Stimulated activated CD4-positive, alpha-beta T cell treated with anti-CD3 and anti-CD28 coated beads, Interleukin-1b, Interleukin-23, amount 100 ng/mL, for 1 hour (primary cell): ENCODE results near the gene ARID5A.

Experiments
- DNase-seq, 2 donors: peaks; one replicate each; pipeline ENCODE4 v3.0.0-alpha.2; 2020; ENCODE audit warnings: low read depth in 2 of 2

ARID5A gene

DNA sequence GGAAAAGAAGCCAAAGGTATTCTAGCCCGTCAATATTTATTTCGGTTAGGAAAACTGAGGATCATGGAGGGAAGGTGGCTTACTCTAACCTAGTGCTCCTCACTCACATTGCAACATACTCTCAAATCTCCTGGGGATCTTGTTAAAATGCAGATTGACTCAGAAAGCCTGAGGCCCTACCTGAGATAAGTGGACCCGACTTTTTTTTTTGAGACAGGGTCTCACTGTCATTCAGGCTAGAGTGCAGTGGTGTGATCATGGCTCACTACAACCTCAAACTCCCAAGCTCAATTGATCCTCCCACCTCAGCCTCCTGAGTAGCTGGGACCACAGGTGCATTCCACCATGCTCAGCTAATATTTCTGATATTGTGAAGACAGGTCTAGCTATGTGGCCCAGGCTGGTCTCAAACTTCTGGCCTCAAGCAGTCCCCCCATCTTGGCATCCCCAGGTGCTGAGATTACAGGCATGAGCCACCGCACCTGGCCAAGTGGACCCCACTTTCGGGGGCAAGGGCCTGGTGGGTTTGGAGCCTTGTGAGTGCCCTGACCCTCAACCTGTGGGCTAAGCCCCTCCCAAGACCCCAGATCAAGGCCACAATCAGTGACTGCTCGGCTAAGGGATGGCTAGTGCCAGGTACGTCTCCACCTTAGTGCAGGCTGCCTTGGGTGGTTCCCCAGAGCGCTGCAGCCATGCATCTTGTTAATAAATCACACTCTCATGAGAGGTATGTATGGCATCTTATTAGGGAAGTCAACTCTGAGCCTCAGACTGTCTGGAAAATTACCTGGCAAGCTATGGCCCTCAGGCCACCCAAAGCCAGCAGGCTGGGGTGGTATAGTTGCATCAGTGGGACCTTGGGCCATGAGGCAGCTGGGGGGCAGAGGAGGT, 30.3 kb upstream of the ARID5A start:
- no peak for DNase-seq

GRCh38 chr2:96506907-96507240, 29.7 kb upstream of the ARID5A start:
- no peak for DNase-seq

DNA sequence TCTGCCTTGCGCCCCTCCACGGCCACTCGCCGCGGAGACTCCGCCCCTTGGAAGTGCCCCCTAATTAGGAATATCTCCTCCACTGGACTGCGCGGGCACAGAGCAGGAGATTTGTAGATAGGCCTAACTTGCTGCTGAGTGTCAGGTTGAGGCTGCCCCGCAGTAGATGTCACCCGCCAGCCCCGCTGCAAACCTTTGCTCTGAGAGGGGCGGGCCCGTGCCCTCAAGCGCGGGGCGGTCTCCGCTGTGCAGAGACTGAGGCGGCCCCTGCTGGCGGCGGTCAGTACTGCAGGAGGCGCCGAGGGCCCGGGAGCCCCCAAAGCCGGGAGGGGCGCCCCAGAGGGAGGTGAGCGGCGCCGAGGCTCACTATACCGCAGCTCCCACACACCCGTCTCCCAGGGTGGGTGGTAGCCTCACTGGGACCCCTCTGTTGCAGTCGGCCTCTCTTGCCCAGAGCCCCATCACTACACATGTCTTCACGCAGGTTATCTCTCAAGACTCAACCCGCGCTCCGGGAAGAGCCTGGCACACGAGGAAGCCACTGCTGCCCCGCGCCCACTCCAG, 28.5 kb upstream of the ARID5A start:
- DNase-seq, result peak; percentile 79 to 92

- DNase-seq, result no peak
Measured at GRCh38 chr2:96508521-96509113, 27.9 kb upstream of the ARID5A start.

- peak in 1 of 2 donors; percentile 44 for DNase-seq
Measured at GRCh38 chr2:96509114-96509846, 27.3 kb upstream of the ARID5A start.

- no peak for DNase-seq
Measured at GRCh38 chr2:96509847-96510230, 26.7 kb upstream of the ARID5A start.

DNA sequence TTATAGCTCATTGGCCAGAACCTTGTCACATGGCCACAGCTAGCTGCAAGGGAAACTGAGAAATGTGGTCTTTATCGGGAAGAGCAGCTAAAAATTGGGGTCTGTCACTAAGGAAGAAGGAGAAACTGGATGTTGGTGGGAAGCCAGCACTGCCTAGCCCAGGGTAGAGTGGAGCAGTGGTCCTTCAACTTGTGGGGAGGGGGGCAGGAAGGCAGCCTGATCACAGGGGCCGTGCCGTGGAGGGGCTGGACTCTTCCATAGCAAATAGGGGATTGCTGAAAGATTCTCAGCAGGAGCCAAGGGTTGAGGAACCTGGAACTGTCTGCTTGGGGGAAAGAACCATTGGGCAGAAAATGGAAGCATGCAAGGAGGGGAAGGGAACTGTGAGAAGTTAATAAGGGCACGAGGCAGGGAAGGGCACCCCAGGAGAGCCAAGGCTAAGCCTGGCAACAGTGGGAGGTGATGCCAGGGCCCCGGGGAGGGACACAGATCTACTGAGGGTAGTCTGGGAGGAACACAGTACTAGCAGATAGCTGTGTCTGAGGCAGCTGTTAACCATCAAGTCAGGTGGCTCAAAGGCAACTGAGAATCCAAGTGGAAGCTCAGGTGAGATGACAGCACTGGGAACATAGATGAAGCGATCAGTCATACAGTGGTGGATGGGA, 25.5 kb upstream of the ARID5A start:
- DNase-seq, result no peak

DNA sequence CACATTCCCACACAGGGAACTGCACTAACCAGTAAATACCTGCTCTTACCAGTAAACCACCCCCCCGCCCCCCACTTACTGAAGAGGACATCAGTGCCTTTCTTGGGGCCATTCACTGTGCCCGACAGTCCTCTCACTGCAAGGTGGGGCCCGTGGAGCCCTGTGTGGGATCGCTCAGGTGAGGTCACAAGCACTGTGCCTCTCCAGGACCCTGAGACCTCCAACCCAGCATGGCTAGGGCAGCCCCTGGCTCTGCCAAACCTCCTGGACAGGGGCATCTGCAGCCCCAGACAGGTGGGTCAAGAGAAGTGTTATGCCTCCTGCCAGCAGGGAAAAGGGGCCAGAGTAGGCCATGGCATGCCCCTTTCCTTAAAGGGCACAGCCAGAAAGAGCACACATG, 24.7 kb upstream of the ARID5A start:
- DNase-seq, result no peak

- DNase-seq, result no peak
Measured at GRCh38 chr2:96512341-96512740, 24.2 kb upstream of the ARID5A start.

DNA sequence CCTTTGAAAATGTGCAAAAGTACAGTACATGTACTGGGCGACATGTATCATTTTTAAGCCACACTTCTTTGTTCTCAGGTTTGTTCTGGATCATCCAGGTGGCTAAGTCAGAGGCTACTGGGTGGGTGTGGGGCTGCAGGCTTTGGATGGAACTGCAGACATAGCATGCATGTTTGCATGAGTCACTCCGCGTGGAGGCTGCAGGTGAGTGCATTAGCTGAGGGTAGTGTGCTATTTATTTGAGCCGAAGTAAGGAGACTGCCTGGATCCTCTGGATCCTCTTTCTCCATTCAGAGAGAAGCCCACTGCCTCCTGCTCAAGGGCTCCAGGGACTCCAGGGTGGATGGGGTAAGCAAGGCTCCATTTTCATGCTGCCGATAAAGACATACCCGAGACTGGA, 22.0 kb upstream of the ARID5A start:
- DNase-seq, result no peak

- DNase-seq, result no peak
Measured at GRCh38 chr2:96517079-96517478, 19.5 kb upstream of the ARID5A start.

- no peak for DNase-seq
Measured at GRCh38 chr2:96520231-96520630, 16.3 kb upstream of the ARID5A start.

DNA sequence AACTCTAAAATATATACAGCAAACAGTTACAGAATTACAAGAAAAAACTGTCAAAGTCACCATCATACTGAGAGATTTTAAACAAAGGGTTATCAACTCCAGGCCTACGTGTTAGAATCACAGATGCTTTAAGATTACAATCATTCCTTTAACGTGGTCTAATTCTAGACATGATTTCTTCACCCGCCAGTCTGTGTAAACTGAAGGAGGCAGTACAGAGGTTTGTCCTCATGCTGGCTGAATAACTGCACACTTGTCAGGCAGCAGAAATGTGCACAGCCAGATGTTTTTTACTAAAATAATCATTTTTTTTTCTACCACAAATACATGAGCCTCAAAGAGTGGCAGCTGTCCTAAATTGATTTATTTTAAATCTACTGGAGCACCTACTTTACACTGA, 15.9 kb upstream of the ARID5A start:
- DNase-seq, result no peak

GRCh38 chr2:96521219-96521618, 15.3 kb upstream of the ARID5A start:
- no peak for DNase-seq

- no peak for DNase-seq
Measured at GRCh38 chr2:96522304-96523203, 14.0 kb upstream of the ARID5A start.

GRCh38 chr2:96523659-96524481, 12.7 kb upstream of the ARID5A start:
- no peak for DNase-seq

DNA sequence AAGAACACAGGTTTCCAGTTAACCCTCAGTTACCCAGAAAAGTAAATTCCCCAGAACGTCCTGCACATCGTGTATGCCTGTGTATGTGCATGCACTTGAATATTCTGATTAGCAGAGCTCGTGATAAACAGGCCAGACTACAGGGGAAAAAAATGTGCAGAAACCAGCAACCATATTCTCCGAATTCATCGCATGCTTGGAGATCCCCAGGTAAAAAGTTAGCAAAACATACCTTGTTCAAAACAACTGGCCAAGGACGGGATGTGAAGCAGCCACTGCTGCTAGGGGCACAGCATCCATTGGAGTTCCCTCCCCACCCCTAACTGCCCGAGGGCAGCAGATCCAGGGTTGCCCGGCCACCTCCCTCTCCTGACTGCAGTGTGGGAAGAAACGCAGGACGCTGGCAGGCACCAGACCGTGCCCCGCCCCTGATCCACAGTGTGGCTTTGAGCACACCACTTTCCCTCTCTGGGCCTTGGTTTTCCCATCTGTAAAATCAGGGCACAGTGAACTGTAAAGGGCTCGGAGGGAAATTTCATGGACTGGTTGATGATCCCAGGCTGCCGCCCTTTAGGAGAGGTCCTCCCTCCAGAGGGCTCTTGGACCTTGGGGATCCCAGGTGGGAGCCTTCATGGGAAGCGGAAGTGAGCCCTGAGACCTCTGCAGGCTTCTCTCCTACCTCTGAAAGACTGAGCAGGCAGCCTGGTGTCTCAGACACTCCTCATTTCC, 11.9 kb upstream of the ARID5A start:
- DNase-seq, result no peak

GRCh38 chr2:96525211-96525507, 11.4 kb upstream of the ARID5A start:
- no peak for DNase-seq

- DNase-seq, result no peak
Measured at GRCh38 chr2:96526101-96526591, 10.4 kb upstream of the ARID5A start.
